GM12875 (cell line): Measurements from ENCODE around the gene AARS2.
A peak's percentile ranks its signal among the peaks of the same experiment; 100 is the strongest.

ENCODE experiments used
- H3K4me3 ChIP-seq: one replicate; pipeline ENCODE4 v1.5.1; 2011; ENCODE audit warnings: low read depth, low read length, control low read depth
- TF ChIP-seq, protein P1 (sequence below): IDR thresholded peaks from 2 replicates; pipeline ENCODE4 v1.5.1; 2011; ENCODE audit warnings: low read depth, mild to moderate bottlenecking, control low read depth, inconsistent platforms, low read length, moderate library complexity, borderline replicate concordance; ENCODE audit not compliant: insufficient read depth

The AARS2 gene

DNA sequence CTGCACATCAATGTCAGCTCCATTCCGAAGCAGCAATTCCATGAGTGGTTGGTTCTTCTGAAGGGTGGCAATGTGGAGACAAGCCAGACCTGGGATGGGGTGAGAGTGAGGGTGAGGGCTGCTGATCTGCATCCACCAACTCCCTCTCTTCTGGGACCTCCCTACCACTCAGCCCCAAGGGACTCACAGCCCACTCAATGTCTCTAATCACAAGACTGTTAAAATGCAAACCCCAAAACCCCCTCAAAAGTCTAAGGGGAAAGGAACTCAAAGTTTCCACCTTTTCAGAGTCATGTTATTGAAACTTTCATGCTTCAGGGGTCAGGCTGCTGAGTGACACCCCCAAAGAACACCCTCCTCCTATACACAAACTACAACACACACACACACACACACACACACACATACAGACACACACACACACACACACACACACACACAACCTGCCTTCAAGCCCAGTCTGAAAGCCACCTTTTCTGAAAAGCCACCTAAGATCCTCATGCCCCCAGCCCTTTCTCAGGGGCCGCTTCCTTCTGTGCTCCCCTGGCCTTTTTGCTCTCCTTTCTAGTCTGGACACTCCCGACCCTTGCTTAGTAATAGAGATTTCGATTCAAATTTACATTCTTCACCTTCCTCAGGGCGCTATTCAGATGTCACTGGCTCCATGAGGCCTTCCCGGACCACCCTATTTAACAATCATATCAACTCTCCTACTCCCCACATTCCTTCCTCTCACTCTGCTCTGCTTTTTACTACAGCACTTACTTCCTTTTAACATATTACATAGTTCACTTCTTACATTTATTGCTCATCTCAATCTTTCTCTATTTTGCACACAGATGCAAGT, 52.5 kb downstream of the AARS2 start:
- peak overlapping the region; percentile 22 for H3K4me3 ChIP-seq
- TF ChIP-seq, protein P1, sequence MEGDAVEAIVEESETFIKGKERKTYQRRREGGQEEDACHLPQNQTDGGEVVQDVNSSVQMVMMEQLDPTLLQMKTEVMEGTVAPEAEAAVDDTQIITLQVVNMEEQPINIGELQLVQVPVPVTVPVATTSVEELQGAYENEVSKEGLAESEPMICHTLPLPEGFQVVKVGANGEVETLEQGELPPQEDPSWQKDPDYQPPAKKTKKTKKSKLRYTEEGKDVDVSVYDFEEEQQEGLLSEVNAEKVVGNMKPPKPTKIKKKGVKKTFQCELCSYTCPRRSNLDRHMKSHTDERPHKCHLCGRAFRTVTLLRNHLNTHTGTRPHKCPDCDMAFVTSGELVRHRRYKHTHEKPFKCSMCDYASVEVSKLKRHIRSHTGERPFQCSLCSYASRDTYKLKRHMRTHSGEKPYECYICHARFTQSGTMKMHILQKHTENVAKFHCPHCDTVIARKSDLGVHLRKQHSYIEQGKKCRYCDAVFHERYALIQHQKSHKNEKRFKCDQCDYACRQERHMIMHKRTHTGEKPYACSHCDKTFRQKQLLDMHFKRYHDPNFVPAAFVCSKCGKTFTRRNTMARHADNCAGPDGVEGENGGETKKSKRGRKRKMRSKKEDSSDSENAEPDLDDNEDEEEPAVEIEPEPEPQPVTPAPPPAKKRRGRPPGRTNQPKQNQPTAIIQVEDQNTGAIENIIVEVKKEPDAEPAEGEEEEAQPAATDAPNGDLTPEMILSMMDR, result no peak

DNA sequence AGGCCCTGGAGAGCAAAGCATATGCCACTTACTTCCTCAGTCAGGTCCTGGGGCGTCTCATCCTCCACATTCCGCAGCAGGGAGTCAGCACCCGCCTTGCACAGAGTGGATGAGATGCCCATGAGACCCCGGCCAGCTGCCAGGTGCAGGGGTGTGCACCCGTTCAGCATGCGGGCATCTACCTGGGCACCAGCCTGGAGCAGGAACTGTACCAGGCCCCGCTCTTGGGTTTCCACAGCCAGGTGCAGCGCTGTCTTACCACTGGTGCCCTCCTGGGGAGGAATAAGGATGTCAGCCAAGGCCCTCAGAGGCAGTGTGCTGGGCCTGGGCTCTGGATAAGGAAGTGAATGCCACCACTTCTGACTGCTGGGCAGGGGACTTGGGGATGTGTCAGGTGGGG, 53.1 kb downstream of the AARS2 start:
- no peak overlapping the region for H3K4me3 ChIP-seq
- TF ChIP-seq, protein P1, result no peak

DNA sequence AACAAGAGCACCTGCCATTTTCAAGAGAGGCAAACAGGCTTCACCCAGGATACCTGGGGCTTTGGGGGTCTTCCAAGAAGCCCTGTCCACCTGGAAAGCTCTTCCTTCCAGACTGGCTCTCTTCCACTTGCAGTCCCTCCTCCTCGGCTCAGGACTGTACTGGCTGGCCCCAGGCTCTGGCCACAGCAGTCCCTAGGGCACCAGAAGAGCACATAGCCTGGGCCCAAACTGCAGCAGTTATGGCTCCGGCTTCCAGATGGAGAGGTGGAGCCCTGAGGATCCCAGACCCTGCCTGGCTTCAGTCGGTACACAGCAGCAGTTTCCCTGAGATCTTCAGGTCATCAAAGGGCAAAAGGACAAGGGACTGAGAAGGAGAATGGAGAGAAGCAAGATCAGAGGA, 54.2 kb downstream of the AARS2 start:
- TF ChIP-seq, protein P1, result no peak

DNA sequence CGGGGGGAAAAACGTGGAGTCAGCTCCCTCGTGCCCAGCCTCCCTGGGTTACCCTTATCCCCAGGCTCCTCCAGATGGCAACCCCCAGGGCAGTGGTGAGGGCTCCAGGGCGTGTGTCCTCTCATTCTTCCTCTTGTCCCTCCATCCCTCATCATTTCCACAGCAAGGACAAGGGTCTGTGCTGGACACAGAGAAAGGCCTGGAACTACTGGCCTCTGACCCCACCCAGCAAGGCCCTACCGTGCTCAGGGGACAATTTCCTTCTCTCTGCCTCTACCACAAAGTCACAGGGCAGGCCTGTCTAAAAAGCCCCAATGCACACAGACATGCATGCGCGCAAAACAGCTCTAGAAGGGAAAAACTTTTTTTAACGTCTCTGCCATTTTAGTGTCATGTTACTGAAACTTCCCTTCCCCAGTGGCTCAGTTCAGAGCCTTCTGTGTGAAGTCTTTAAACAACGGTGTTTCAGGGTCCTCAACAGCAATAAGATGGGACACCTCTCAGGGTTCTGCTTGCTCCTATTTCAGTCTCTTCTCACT, 54.8 kb downstream of the AARS2 start:
- TF ChIP-seq, protein P1, result no peak
- H3K4me3 ChIP-seq, result no peak overlapping the region

More for the DNA sequence above, 54.2 kb downstream of the AARS2 start:
- no peak overlapping the region for H3K4me3 ChIP-seq

DNA sequence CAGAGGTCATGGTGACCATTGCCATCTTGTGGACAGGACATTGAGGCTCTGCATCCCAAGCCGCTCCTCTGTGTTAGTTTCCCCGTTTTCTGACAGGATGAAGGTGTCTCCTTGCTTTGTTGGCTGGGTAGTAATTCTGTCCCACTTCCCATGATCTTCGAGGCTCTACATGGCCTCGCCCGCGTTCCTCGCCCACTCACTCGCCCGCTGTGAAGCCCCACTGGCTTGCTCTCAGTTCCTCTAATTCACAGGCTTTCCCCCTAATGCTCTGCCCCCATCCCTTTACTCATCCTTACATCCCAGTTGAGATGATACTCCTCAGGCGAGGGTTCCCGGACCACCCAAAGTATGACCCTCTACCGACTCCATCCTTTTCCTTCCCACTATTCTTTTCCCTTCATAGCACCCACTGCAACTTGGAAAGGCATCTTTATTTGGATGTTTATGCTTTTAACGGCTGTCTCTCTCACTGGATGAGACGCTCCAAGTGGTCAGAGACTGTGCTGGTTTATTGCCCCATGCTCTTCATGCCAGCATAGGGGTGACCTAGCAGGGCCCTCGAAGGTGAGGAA, 55.3 kb downstream of the AARS2 start:
- TF ChIP-seq, protein P1, result no peak
- H3K4me3 ChIP-seq, result peak overlapping the region; percentile 23

DNA sequence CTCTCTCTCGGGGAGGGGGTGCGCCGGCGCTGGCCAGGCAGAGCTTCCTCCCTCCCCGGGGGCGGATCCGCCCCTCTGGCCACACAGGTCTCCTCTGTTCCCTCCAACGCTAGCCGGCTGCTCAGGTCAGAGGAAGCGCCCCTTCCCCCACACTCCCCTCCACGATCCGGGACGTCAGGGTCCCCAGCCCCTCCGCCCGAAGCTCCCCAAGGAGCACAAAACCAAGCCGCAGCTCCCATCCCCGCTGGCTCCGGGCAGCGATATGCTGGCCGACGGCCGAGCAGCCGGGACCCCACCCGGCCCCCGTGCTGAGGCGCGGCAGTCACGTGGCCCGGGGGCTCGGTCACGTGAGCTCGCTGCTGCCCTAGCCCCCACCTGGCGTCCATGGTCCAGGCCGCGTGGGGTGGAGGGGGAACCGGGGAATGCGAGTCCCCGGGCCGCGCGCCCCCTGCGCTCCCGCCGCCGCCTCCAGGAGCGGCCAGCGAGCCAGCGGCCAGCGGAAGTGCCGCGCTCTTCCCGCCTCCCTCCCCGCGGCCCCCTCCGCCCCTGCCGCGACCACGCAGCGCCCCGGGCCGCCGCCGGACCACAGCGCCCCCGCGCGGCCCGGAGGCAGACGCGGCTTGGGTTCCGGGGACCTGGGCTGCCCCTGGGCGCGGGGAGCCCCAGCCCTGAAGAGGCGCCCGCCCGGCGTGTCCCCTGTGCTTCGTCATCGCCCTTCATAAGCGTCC, 56.0 kb downstream of the AARS2 start, which contains the start of gene SLC35B2:
Gene SLC35B2, minus strand, starts transcription at position 504 of the 728 bp plus-strand sequence. Its CDS starts 118 bp downstream, at position 386.
- TF ChIP-seq, protein P1, result peak; percentile 81

More for the DNA sequence above, 56.0 kb downstream of the AARS2 start, which contains the start of gene SLC35B2:
- peak within 1 kb of the TSS; percentile 72 for H3K4me3 ChIP-seq
